ACC112 (cell line): ENCODE data around the gene FBXL2.

Source experiments
- H2AFZ ChIP-seq: fragments of 200-600 bp; sonication (generic); one replicate; pipeline ENCODE4 v1.6.0; 2017; ENCODE audit warnings: antibody characterized with exemption, low read length; ENCODE audit not compliant: unreplicated experiment
- H3K27ac ChIP-seq: fragments of 200-600 bp; sonication (generic); 2 replicates; pipeline ENCODE4 v1.5.1; 2014; ENCODE audit warnings: low read depth, mild to moderate bottlenecking, antibody characterized with exemption, low read length, moderate library complexity
- H3K27me3 ChIP-seq: fragments of 200-600 bp; sonication (generic); 2 replicates; pipeline ENCODE4 v1.6.1; 2014; ENCODE audit warnings: mild to moderate bottlenecking, antibody characterized with exemption, low read length, moderate library complexity, mixed read lengths; ENCODE audit not compliant: insufficient read depth
- H3K36me3 ChIP-seq: fragments of 200-600 bp; sonication (generic); 2 replicates; pipeline ENCODE4 v1.6.1; 2016; ENCODE audit warnings: mild to moderate bottlenecking, antibody characterized with exemption, low read length, moderate library complexity, mixed read lengths; ENCODE audit not compliant: insufficient read depth
- H3K4me1 ChIP-seq: fragments of 200-600 bp; sonication (generic); one replicate; pipeline ENCODE4 v1.6.1; 2016; ENCODE audit warnings: low read length, mixed read lengths; ENCODE audit not compliant: insufficient read depth, unreplicated experiment, control insufficient read depth
- H3K4me3 ChIP-seq: fragments of 200-600 bp; sonication (generic); 2 replicates; pipeline ENCODE4 v1.5.1; 2014; ENCODE audit warnings: mild to moderate bottlenecking, low read depth, low read length
- H3K79me2 ChIP-seq: fragments of 200-600 bp; sonication (generic); one replicate; pipeline ENCODE4 v1.6.0; 2016; ENCODE audit warnings: low read length; ENCODE audit not compliant: control insufficient read depth, unreplicated experiment, insufficient read depth

FBXL2 gene

DNA sequence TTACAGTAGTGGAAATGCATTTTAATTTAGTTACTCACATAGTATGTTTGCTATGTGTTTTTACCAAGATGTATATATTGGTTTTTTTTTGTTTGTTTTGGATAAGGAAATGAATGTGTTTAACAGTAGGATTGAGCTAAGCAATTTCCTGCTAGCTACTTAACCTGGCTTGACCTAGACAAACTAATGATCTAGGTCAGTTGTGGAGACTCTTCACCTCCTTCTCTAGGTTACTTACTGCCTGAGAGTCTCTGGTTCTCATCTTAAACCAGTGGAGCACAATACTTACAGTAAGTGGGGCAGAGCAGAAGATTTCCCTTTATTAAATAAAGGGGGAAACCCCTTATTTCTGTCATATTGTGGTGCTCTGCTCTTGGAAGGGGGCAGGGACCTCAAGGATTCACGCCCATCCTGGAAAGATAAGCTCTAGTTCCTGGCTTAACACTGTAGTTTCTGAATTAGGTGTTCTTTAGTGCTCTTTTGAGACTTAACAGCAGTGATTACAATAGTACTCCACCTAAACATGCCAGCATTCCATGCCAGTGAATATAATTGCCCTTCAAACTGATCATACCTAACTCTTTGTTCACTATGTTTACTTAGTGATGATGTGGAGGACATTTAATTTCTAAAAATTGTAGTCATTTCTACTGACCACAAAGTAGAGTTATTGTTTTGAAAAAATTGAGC lies 83.0 kb downstream of the FBXL2 start:
- Histone ChIP-seq H3K27me3 (no peaks in the 10 kb centered on the region), H3K27ac (peak overlapping the region; percentile 92), H3K36me3 (0 out of 2 replicates have a peak, but pooled peaks cover 3% of the 10 kb centered on the region), H3K4me1 (peaks cover 48% of the 10 kb centered on the region), H3K4me3 (peak overlapping the region; percentile 69), H3K79me2 (no peaks in the 10 kb centered on the region), H2AFZ (peak overlapping the region; percentile 24)

DNA sequence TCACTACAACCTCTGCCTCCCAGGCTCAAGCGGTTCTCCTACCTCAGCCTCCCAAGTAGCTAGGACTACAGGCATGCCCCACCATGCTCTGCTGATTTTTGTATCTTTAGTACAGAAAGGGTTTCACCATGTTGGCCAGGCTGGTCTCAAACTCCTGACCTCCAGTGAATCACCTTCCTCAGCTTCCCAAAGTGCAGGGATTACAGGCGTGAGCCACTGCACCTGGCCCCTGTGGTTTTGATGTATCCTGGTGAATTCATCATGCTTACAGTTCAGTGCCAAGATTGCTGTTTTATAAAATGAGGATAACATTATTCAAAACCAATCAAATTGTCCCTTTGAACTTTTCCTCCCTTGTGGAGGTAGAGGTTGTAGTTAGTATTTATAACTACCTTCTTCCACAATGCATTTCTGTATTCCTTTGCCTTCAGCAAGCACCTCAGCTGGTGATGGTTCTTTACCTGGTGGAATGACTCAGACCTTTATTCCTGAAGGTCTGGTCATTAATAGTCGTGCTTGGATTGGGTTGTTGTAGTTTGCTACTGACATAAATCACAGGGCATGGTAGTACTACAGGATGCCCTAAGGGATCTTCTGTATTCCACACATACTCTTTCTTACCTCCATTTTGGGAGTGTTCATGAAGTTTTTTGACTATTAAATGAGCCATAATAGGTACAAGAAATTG lies 86.0 kb downstream of the FBXL2 start:
- no peak overlapping the region for H2AFZ ChIP-seq
- H3K79me2 ChIP-seq = no peaks in the 10 kb centered on the region
- H3K27ac ChIP-seq = no peak overlapping the region

DNA sequence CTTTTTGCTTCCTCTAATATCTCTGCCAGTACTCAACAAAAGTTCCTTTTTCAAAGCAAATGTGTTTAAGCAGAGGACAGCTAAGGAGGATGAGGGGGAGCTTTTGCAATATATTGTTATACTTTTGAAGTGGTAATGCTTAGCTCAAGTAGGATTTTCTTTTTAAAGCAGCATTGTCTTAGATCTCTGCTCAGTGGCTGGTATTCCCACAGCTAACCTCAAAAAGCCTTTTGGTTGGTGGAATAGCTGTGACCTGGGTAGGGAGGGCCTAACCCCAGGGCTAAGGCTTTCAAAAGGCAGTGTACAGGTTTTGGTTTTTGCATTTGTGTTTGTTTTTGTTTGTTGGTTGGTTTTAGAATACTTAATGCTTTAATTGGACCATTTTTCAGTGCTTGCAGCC lies 86.8 kb downstream of the FBXL2 start:
- peaks cover 29% of the 10 kb centered on the region for H3K4me1 ChIP-seq
- H3K4me3 ChIP-seq = no peak overlapping the region
- H2AFZ ChIP-seq = no peak overlapping the region
- no peaks in the 10 kb centered on the region for H3K27me3 ChIP-seq
- H3K79me2 ChIP-seq = no peaks in the 10 kb centered on the region
- H3K27ac ChIP-seq = no peak overlapping the region
- 0 out of 2 replicates have a peak, but pooled peaks cover 3% of the 10 kb centered on the region for H3K36me3 ChIP-seq

More for the DNA sequence above, 86.0 kb downstream of the FBXL2 start:
- H3K4me3 ChIP-seq = no peak overlapping the region
- H3K4me1 ChIP-seq = peaks cover 35% of the 10 kb centered on the region
- 0 out of 2 replicates have a peak, but pooled peaks cover 3% of the 10 kb centered on the region for H3K36me3 ChIP-seq
- no peaks in the 10 kb centered on the region for H3K27me3 ChIP-seq

DNA sequence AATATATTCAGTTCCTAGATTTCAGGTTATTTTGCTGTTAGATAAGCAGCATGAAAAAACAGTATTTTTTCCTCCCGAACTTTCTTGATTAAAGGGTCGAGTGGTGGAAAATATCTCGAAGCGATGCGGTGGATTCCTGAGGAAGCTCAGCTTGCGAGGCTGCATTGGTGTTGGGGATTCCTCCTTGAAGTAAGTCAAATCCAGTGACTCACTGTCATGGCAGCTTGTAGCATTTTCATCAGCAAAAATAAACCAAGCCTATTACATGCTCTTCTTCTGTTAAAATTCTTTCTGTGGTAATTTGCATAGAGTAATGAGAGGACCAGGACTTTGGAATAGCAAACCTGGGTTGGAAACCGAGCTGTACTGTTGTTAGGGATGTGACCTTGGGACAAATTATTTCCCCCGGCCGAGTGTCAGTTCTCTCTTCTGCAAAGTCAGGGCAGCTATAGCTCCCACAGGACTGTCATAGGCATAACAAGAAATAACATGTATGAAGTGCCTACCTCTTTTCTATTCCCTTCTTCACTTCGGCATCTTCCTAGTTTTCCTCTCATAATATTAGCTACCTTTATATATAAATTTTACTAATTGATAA lies 87.4 kb downstream of the FBXL2 start:
- Histone ChIP-seq H3K36me3 (0 out of 2 replicates have a peak, but pooled peaks cover 3% of the 10 kb centered on the region), H3K4me1 (peaks cover 23% of the 10 kb centered on the region), H3K27ac (no peak overlapping the region), H3K4me3 (no peak overlapping the region), H3K79me2 (no peaks in the 10 kb centered on the region), H2AFZ (peak overlapping the region; percentile 62), H3K27me3 (no peaks in the 10 kb centered on the region)

DNA sequence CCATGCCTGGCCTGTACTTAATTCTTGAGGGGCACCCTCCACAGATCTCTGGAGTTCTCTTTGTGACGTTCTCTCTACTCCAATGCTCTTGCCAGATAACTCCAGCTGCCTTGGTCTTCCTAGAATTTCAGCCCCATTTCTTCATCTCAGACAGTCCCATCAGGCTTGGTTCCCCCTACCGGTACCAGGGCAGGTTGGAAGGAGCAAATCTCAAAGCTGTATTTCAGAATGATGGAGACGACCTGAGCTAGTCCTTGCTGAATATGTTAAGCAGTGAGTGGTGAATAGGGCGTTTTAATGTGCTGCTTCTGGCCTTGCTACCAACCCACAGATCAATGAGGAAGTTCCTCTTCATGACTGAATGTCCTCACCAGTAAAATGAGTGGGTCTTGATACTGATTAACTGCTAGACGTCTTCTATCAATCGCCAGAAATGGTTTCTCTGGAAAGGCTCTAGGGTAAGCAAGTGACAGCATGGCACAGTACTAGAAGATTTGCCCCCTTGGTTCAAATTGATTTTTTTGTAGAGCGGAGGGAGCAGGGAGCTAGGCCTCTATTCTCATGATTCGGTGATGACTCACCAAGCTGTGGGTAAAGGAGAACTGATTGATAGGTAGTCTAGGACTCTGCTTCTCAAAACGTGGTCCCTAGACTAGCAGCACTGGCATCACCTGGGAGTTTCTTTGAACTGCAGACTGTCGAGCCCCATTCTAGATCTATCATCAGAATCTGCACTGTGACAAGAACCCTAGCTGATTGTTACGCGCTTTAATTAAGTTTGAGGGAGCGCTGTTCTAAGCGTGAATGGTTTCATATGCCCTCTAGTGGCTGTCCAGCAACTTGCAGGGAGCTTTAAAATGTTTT lies 95.2 kb downstream of the FBXL2 start:
- no peaks in the 10 kb centered on the region for H3K27me3 ChIP-seq
- peaks cover 14% of the 10 kb centered on the region for H3K4me1 ChIP-seq
- peak overlapping the region; percentile 58 for H3K4me3 ChIP-seq
- no peak overlapping the region for H3K27ac ChIP-seq
- peaks cover 7% of the 10 kb centered on the region for H3K79me2 ChIP-seq
- H3K36me3 ChIP-seq = peaks cover 15% of the 10 kb centered on the region
- H2AFZ ChIP-seq = peak overlapping the region; percentile 10

- H3K4me3 ChIP-seq = no peak overlapping the region
- peaks cover 15% of the 10 kb centered on the region for H3K36me3 ChIP-seq
- no peak overlapping the region for H3K27ac ChIP-seq
- no peak overlapping the region for H2AFZ ChIP-seq
- peaks cover 7% of the 10 kb centered on the region for H3K79me2 ChIP-seq
- H3K4me1 ChIP-seq = peaks cover 19% of the 10 kb centered on the region
- no peaks in the 10 kb centered on the region for H3K27me3 ChIP-seq
These were observed 95.8 kb downstream of the FBXL2 start for GRCh38 chr3:33373082-33373437.

GRCh38 chr3:33377489-33377888 lies 100.2 kb downstream of the FBXL2 start:
- Histone ChIP-seq H3K4me1 (peaks cover 11% of the 10 kb centered on the region), H3K27me3 (no peaks in the 10 kb centered on the region), H3K4me3 (no peak overlapping the region), H3K79me2 (no peaks in the 10 kb centered on the region), H2AFZ (no peak overlapping the region), H3K36me3 (peaks cover 16% of the 10 kb centered on the region), H3K27ac (peak overlapping the region; percentile 8; the same call in 1 of the 2 replicates)

GRCh38 chr3:33377931-33378330 lies 100.7 kb downstream of the FBXL2 start:
- Histone ChIP-seq H3K4me1 (peaks cover 8% of the 10 kb centered on the region), H3K4me3 (no peak overlapping the region), H3K79me2 (no peaks in the 10 kb centered on the region), H3K27ac (peak overlapping the region; percentile 8; the same call in 1 of the 2 replicates), H3K27me3 (no peaks in the 10 kb centered on the region), H2AFZ (no peak overlapping the region), H3K36me3 (peaks cover 16% of the 10 kb centered on the region)

DNA sequence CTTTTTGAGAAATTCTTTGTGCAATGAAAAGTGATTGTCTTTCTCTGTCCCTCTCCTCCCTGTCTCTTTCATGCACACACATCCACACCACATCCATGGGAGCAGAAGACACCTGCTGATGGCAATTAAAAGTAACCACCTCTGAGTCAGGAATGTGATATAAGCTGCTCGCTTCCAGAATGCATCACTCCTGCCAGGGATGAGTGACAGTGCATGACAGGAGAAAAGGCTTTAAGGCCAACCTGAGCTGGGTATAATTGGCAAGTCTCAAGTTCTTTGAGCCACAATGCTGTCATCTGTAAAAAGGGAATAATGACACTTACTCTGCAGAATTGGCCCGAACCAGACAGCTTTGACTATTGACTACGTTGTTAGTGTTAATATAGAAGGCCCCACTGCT lies 103.4 kb downstream of the FBXL2 start:
- Histone ChIP-seq H3K27ac (no peak overlapping the region), H3K36me3 (peaks cover 22% of the 10 kb centered on the region), H3K27me3 (no peaks in the 10 kb centered on the region), H3K79me2 (no peaks in the 10 kb centered on the region), H3K4me3 (no peak overlapping the region), H3K4me1 (peaks cover 17% of the 10 kb centered on the region), H2AFZ (no peak overlapping the region)

- Histone ChIP-seq H3K27ac (no peak overlapping the region), H3K36me3 (peaks cover 28% of the 10 kb centered on the region), H3K4me3 (no peak overlapping the region), H3K27me3 (no peaks in the 10 kb centered on the region), H3K4me1 (peaks cover 18% of the 10 kb centered on the region), H2AFZ (no peak overlapping the region), H3K79me2 (no peaks in the 10 kb centered on the region)
These were observed 106.7 kb downstream of the FBXL2 start for GRCh38 chr3:33383951-33384350.
